Measurements from ENCODE around the gene OS9.

DNA sequence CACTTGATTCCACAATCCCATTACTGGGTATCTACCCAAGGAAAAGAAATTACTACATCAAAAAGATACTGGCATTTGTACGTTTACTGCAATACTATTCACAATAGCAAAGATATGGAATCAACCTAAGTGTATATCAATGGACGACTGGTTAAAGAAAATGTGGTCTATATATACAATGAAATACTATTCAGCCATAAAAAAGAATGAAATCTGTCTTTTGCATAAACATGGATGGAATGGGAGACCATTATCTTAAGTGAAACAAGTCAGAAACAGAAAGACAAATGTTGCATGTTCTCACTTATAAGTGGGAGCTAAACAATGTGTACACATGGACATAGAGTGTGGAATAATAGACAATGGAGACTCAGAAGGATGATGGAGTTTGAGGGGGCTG lies 5.0 kb upstream of the OS9 start:
- TF ChIP-seq CEBPB (IDR thresholded peaks at IDR 0.05) (no peak), HDAC2 (IDR thresholded peaks at IDR 0.05) (no peak), RFX5 (IDR thresholded peaks at IDR 0.05) (no peak), RCOR1 (IDR thresholded peaks at IDR 0.05; ENCODE audit: low read depth, low read length) (no peak), TP53 (CRISPR knock-in tag; IDR thresholded peaks at IDR 0.05) (no peak), RNF2 (IDR thresholded peaks at IDR 0.05; ENCODE audit: borderline replicate concordance, low read depth) (no peak), EP300 (IDR thresholded peaks at IDR 0.05) (no peak)
- TF ChIP-seq, protein P1, sequence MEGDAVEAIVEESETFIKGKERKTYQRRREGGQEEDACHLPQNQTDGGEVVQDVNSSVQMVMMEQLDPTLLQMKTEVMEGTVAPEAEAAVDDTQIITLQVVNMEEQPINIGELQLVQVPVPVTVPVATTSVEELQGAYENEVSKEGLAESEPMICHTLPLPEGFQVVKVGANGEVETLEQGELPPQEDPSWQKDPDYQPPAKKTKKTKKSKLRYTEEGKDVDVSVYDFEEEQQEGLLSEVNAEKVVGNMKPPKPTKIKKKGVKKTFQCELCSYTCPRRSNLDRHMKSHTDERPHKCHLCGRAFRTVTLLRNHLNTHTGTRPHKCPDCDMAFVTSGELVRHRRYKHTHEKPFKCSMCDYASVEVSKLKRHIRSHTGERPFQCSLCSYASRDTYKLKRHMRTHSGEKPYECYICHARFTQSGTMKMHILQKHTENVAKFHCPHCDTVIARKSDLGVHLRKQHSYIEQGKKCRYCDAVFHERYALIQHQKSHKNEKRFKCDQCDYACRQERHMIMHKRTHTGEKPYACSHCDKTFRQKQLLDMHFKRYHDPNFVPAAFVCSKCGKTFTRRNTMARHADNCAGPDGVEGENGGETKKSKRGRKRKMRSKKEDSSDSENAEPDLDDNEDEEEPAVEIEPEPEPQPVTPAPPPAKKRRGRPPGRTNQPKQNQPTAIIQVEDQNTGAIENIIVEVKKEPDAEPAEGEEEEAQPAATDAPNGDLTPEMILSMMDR (IDR thresholded peaks at IDR 0.05): no peak
- TF ChIP-seq, protein P2, sequence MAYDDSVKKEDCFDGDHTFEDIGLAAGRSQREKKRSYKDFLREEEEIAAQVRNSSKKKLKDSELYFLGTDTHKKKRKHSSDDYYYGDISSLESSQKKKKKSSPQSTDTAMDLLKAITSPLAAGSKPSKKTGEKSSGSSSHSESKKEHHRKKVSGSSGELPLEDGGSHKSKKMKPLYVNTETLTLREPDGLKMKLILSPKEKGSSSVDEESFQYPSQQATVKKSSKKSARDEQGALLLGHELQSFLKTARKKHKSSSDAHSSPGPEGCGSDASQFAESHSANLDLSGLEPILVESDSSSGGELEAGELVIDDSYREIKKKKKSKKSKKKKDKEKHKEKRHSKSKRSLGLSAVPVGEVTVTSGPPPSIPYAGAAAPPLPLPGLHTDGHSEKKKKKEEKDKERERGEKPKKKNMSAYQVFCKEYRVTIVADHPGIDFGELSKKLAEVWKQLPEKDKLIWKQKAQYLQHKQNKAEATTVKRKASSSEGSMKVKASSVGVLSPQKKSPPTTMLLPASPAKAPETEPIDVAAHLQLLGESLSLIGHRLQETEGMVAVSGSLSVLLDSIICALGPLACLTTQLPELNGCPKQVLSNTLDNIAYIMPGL (CRISPR knock-in tag; IDR thresholded peaks at IDR 0.05; ENCODE audit: borderline replicate concordance): no peak

Measured in A549 (cell line).